HT-29 (cell line): Measurements from ENCODE around the gene KDM4F. TPM values are rescaled to one million over a fixed set of nuclear protein-coding genes. Genes with fewer than 3 reads are reported as not detected.
"Not testable (repeated sequence)": the region's sequence is repeated elsewhere in the genome, so short reads cannot be mapped to it uniquely, and the experiment has no call there.

Source experiments
- DNase-seq: peaks from one replicate; pipeline ENCODE4 v3.0.0-alpha.2; 2015; ENCODE audit warnings: low spot score
- total RNA-seq: library from RNA; depleted of rRNA; stranded (reverse); fragments of >200 nt; shearing (Covaris generic); gene quantifications from 2 replicates; pipeline ENCODE4 v1.2.3, GENCODE V29; 2014; rRNA removed

The KDM4F gene
- total RNA-seq: not detected in 2 replicates

- not testable (repeated sequence) for DNase-seq
Measured at GRCh38 chr11:95049122-95049521, at the start of gene KDM4F. Gene KDM4F, plus strand, starts transcription at chr11:95049422.

GRCh38 chr11:95003716-95004115, 45.5 kb upstream of the KDM4F start:
- no peak for DNase-seq

- no peak for DNase-seq
Measured at GRCh38 chr11:95005642-95006041, 43.6 kb upstream of the KDM4F start.

DNA sequence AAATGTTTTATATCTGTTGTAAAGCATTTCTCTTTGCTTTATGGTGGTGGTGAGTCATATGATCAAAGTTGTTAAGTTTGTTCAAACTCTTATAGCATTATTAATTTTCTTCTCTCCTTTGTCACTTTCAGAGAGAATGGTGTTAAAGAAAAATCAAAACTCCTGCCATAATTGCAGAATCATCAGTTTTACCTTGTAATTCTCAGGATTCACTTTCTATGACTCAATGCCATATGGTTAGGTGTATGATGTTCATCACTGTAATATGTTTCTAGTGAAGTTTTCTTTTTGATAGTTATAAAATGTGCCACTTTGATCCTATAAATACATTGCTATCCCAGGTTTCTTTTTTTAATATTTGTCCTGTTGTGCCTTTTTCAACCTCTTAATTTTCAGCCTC, 37.8 kb upstream of the KDM4F start:
- DNase-seq: no peak

DNA sequence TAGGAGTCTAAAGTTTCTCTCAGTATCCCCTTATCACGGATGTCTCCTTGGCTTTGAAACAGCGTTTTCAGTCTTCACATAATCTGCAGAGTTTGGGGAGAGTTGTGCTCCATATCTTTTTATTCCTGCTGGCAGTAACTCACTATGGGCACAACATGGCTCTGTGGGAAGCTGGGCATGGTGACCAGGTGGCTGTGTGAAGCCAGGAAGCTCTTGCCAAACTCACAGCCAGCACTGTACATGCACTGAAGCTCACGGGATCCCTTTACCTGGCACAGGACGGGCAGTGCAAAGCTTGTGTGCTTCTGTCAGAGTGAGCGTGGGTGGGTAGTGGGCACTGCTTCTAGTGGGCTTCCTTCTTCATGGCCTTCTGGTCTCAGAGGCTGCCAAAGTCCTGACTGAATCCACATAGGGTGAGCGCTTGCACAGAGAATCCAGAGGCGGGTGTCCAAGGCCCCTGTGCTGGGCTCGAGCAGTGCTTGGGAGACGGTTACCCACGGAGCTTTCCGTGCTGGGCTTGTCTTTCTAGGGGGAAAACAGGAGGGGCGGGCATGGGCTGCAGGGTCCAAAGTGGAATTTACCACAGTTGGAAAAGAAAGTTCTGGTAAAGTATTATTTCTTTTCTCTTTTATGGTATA, 34.9 kb upstream of the KDM4F start:
- DNase-seq: no peak

- DNase-seq: no peak
Measured at GRCh38 chr11:95016139-95016538, 33.1 kb upstream of the KDM4F start.

- not testable (repeated sequence) for DNase-seq
Measured at GRCh38 chr11:95021468-95021867, 27.8 kb upstream of the KDM4F start.

GRCh38 chr11:95024958-95025357, 24.3 kb upstream of the KDM4F start, which contains the start of gene KDM4E:
Gene KDM4E, plus strand, starts transcription at chr11:95025258. Its CDS starts 300 bp downstream, at chr11:95025558.
- no peak for DNase-seq

- not testable (repeated sequence) for DNase-seq
Measured at GRCh38 chr11:95025594-95025993, 23.6 kb upstream of the KDM4F start.

- DNase-seq: no peak
Measured at GRCh38 chr11:95028357-95028756, 20.9 kb upstream of the KDM4F start.

DNA sequence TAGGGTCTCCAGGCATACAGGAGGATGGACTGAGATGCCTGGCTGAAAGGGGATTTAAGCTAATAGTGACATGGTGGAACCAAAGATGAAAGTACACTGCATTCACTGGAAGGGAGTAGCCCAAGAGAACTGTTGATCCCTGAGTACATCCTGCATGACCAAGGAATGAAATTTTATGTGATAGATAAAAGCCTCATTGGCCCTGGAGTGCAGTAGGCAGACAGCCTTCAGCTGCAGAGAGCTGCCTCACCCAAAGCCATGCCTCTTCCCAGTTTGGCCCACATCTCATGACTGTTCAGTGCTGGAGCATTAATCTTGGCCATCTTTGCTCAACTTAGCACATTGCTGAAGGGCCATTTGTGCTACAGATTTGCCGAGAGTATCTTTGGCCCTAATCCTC, 16.2 kb upstream of the KDM4F start:
- DNase-seq: no peak

- DNase-seq: no peak
Measured at GRCh38 chr11:95035316-95035715, 13.9 kb upstream of the KDM4F start.

DNA sequence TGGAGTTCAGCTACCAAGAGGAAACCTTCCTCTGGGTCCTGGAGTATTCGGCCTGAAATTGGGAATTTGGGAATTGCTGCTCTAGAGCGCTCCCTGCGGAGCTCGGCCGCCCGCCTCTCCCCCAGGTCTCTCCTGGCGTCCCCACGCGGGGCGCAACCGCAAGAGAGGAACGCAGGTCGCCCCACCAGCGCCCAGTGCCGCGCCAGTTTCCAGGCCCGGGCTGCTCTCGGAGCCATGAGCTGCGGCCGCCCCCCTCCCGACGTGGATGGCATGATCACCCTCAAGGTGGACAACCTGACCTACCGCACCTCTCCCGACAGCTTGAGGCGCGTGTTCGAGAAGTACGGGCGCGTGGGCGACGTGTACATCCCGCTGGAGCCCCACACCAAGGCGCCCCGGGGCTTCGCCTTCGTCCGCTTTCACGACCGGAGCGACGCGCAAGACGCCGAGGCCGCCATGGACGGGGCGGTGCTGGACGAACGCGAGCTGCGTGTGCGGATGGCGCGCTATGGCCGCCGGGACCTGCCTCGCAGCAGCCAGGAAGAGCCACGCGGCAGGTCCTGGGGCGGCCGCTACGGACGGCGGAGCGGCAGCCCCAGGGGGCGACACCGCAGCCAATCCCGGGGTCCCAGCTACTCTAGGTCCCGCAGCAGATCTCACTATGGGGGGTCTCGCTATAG, 11.7 kb upstream of the KDM4F start:
- DNase-seq: not testable (repeated sequence)

DNA sequence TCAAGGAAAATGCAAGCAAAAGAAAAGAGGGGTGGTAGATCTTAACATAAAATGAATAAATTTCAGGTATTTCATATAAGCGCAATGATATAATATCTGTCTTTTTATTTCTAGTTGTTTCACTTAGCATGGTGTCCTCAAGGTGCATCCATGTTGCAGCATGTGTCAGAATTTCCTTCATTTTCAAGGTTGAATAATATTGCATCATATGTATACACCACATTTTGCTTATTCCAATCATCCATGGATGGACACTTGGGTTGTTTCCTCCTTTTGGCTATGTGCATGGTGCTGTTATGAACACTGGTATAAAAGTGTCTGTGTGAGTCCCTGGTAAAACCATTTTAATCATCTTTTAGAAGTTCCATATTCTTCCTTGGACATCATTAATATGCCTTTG, 7.0 kb upstream of the KDM4F start:
- no peak for DNase-seq

DNA sequence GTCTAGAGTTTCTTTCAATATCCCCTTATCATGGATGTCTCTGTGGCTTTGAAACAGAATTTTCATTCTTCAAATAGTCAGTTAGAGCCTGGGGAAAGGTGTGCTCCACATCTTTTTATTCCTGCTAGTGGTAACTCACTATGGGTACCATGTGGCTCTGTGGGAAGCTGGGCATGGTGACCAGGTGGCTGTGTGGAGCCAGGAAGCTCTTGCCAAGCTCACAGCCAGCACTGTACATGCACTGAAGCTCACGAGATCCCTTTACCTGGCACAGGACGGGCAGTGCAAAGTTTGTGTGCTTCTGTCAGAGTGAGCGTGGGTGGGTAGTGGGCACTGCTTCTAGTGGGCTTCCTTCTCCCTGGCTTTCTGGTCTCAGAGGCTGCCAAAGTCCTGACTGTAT, 6.3 kb upstream of the KDM4F start:
- DNase-seq: no peak

DNA sequence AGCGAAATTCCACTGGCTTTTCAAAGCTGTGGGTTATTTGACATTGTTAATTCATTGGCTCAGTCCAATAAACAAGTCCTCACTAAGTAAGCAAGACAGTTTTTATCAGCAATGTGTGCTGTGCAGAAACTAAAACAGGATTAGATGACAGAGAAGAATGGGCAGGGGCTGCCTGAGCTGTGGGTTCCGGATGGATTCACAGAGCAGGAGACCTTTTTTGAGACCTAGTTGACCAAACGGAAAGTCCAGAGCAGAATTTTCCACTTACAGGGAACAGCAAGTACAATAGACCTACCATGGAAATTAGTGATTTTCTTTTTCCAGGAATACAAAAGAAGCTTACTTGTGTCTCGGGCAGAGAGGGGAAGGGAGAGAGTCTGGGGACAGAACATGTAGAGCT, 5.2 kb upstream of the KDM4F start:
- DNase-seq: no peak

DNA sequence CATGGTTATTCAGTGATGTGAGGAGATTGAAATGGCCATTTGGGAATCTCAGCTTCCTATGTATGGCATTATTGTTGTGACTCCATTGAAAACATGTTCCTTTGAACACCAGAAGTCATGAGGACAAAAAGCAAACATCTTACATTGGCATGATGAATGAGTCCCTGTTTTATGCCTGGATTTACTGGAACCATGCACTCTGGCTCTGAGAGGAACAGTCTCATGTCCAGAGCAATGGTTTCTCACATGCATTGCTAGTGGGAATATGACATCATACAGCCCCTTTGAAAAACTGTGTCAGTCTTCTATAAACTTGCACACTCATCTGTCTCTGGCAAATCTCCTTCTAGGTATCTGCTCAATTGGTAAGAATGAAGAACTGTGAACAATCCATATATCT, 3.4 kb upstream of the KDM4F start:
- no peak for DNase-seq

DNA sequence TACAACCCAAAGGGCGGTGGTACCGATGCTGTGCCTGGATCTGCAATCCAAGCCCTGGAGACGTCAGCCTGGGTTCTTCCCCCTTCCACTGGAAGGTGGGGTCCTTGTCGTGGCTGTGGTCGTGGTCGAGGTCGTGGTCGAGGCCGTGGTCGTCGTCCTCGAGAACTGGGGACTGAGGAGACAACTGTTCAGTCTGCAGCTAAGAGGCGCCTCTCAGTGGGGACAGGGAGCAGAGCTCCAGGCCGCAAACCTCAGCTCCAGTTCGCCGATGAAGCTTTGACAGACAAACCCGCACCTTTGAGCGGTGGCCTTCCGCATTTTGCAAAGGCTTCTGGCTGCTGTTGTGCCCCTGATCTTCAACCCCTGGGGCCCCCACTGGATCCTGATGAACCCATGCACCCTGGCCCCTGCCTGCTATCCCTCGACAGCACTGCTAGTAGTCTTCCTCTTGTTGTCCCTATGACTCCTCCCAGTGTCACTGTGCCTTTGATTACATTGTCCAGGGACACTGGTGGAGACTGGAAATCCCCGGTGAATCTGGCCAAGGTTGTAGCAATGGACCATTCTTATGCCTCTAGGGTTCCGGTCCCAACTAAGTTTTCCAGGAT, 1.5 kb downstream of the KDM4F start:
- no peak for DNase-seq

DNA sequence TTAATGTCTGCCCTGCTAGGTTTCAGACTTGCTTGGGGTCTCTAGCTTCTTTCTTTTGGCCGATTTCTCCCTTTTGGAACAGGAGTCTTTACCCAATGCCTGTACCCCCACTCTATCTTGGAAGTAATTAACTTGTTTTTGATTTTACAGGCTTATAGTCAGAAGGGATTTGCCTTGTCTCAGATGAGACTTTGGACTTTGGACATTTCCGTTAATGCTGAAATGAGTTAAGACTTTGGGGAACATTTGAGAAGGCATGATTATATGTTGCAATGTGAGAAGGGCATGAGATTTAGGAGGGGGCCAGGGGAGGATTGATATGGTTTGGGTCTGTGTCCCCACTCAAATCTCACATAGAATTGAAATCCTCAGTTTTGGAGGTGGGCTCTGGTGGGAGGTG, 5.1 kb downstream of the KDM4F start:
- no peak for DNase-seq

DNA sequence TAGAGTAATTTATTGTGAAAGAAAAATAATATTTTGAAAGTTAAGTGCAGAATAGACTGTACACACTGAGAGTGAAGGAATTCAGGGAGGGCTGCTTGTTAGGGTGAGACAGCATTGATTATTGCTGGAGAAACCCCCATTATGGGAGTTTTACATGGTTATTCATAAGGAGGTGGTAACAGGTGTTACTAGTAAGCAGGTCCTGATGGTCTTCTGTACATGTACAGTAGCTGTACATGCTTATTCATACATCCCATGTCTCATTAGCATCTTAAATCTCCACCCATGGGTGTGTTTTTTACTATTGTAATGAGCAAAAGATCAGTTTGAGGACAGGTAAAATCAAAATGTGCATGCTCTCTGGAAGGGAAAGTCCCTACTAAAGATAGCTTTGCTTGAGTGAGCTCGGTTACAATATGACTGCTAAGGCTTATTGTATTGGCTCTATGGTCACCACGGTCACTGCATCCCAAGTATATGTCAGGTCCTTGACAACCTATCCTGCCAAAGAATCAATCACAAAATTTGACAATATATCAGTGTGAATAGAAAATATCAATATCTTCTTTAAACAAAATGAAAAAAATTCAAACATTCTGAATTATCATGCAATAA, 6.2 kb downstream of the KDM4F start:
- no peak for DNase-seq

DNA sequence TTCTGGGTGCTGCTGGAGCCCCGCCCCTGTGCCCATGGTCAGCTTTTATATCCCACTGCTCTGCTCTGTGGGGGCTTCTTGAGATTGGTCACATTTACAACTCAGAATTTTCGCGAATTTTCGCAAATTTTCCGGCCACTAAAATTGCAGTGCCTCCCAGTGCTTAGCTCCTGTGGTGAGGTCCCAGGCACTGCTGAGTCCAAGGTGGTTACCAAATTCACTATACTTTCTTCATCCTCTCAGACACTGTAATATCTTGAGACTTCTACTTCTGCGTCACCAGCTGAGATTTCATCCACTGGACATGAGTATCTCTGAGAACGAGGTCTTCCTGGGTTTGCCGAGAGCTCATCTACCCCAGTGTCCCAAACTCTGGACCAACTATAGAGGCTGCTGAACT, 8.7 kb downstream of the KDM4F start:
- DNase-seq: no peak

GRCh38 chr11:95058621-95059020, 9.4 kb downstream of the KDM4F start:
- DNase-seq: no peak

DNA sequence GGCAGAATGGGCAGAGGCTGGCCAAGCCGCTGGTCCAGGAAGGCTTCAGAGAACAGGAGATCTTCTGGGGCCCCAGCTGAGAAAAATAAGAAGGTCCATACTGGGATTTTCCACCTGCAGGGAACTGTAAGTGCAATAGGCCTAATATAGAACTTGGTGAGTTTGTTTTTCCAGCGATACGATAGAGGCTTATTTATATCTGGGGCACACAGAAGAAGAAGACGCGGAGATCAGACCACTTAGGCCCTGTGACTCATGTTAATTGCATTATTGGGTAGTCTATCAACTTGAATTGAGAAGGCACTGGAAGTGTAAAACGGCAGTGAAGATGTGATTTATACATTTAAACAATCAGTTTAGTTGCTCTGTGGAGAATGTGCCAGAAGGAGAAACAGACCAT, 9.8 kb downstream of the KDM4F start:
- DNase-seq: no peak
